C4-2B (cell line): ENCODE results near the gene EZR.

Source experiments
- H3K27ac ChIP-seq: fragments of 450-650 bp; 2 replicates; pipeline ENCODE4 v1.5.1; 2017
- CTCF ChIP-seq: fragments of 450-650 bp; conservative IDR thresholded peaks from 2 replicates; pipeline ENCODE4 v1.5.1; 2017; ENCODE audit warnings: mild to moderate bottlenecking
- ZFX ChIP-seq: fragments of 450-650 bp; IDR thresholded peaks from 2 replicates; pipeline ENCODE4 v1.6.1; 2017

Gene EZR

GRCh38 chr6:158765499-158766068 is 53.6 kb downstream of the EZR start:
- H3K27ac ChIP-seq = no peak overlapping the region

GRCh38 chr6:158764926-158765325 is 54.2 kb downstream of the EZR start:
- H3K27ac ChIP-seq = no peak overlapping the region
- TF ChIP-seq ZFX (no peak), CTCF (no peak)

More at GRCh38 chr6:158765499-158766068, 53.6 kb downstream of the EZR start:
- no peak for TF ChIP-seq ZFX

- no peak for TF ChIP-seq CTCF
- TF ChIP-seq ZFX = no peak
Measured at GRCh38 chr6:158764183-158764849, 54.9 kb downstream of the EZR start.

GRCh38 chr6:158763434-158764182 is 55.6 kb downstream of the EZR start:
- no peak overlapping the region for H3K27ac ChIP-seq
- TF ChIP-seq CTCF (no peak), ZFX (no peak)

More at GRCh38 chr6:158764183-158764849, 54.9 kb downstream of the EZR start:
- no peak overlapping the region for H3K27ac ChIP-seq

- H3K27ac ChIP-seq = no peak overlapping the region
- TF ChIP-seq CTCF (no peak), ZFX (no peak)
Measured at GRCh38 chr6:158762787-158763433, 56.3 kb downstream of the EZR start.

GRCh38 chr6:158761746-158762145 is 57.4 kb downstream of the EZR start:
- no peak for TF ChIP-seq CTCF
- no peak for TF ChIP-seq ZFX

GRCh38 chr6:158760618-158761250 is 58.4 kb downstream of the EZR start:
- TF ChIP-seq ZFX (no peak), CTCF (no peak)
- H3K27ac ChIP-seq = no peak overlapping the region

More at GRCh38 chr6:158761746-158762145, 57.4 kb downstream of the EZR start:
- no peak overlapping the region for H3K27ac ChIP-seq
